Glomerular visceral epithelial cell (primary cell): Measurements from ENCODE around the gene SFXN2.
"Not testable (repeated sequence)": the region's sequence is repeated elsewhere in the genome, so short reads cannot be mapped to it uniquely, and the experiment has no call there.

ENCODE experiments used
- DNase-seq: peaks from one replicate; pipeline ENCODE4 v3.0.0-alpha.2; 2016; ENCODE audit errors: extremely low spot score

SFXN2 gene

GRCh38 chr10:102679596-102679995 is 34.8 kb upstream of the SFXN2 start:
- DNase-seq, result peak; percentile 27

- DNase-seq, result no peak
Observed at GRCh38 chr10:102681696-102682095, 32.7 kb upstream of the SFXN2 start.

GRCh38 chr10:102682416-102682815 is 32.0 kb upstream of the SFXN2 start:
- no peak for DNase-seq

GRCh38 chr10:102682981-102683380 is 31.5 kb upstream of the SFXN2 start:
- DNase-seq, result no peak

- no peak for DNase-seq
Observed at GRCh38 chr10:102683736-102684135, 30.7 kb upstream of the SFXN2 start.

GRCh38 chr10:102691285-102692066 is 23.0 kb upstream of the SFXN2 start:
- no peak for DNase-seq

GRCh38 chr10:102695401-102695800 is 19.0 kb upstream of the SFXN2 start:
- not testable (repeated sequence) for DNase-seq

- no peak for DNase-seq
Observed at GRCh38 chr10:102696736-102697135, 17.7 kb upstream of the SFXN2 start.

- DNase-seq, result no peak
Observed at GRCh38 chr10:102698894-102699293, 15.5 kb upstream of the SFXN2 start.

- no peak for DNase-seq
Observed at GRCh38 chr10:102701272-102701671, 13.2 kb upstream of the SFXN2 start.

- no peak for DNase-seq
Observed at GRCh38 chr10:102701796-102702195, 12.6 kb upstream of the SFXN2 start.

GRCh38 chr10:102702742-102703141 is 11.7 kb upstream of the SFXN2 start:
- peak; percentile 61 for DNase-seq

GRCh38 chr10:102704915-102705314 is 9.5 kb upstream of the SFXN2 start:
- peak; percentile 90 for DNase-seq

GRCh38 chr10:102705531-102705930 is 8.9 kb upstream of the SFXN2 start:
- no peak for DNase-seq

- no peak for DNase-seq
Observed at GRCh38 chr10:102710609-102711008, 3.8 kb upstream of the SFXN2 start.

GRCh38 chr10:102712089-102712488 is 2.3 kb upstream of the SFXN2 start:
- DNase-seq, result no peak

- no peak for DNase-seq
Observed at GRCh38 chr10:102712843-102713538, 1.4 kb upstream of the SFXN2 start.

- no peak for DNase-seq
Observed at GRCh38 chr10:102713539-102713813, 960 bp upstream of the SFXN2 start.

- DNase-seq, result peak; percentile 99
Observed at GRCh38 chr10:102713814-102714620, 419 bp upstream of the SFXN2 start, which contains the start of gene ARL3. ARL3 (minus strand) TSS chr10:102714397; CDS start chr10:102714275, 122 bp downstream.

- DNase-seq, result no peak
Observed at GRCh38 chr10:102715880-102716279, 1.4 kb downstream of the SFXN2 start.

GRCh38 chr10:102716900-102717565 is 2.6 kb downstream of the SFXN2 start:
- DNase-seq, result not testable (repeated sequence)

GRCh38 chr10:102718220-102718619 is 3.8 kb downstream of the SFXN2 start:
- peak; percentile 56 for DNase-seq
